GM19395 (cell line): ENCODE measurements around the gene PLEKHA4.
"Not testable (repeated sequence)": the region's sequence is repeated elsewhere in the genome, so short reads cannot be mapped to it uniquely, and the experiment has no call there.

Experiments
- ATAC-seq: cut with Tn5 transposase; IDR thresholded peaks from one replicate; pipeline ENCODE4 v1.9.1; 2021; ENCODE audit warnings: mild to moderate bottlenecking, moderate library complexity; ENCODE audit not compliant: unreplicated experiment

PLEKHA4 gene

DNA sequence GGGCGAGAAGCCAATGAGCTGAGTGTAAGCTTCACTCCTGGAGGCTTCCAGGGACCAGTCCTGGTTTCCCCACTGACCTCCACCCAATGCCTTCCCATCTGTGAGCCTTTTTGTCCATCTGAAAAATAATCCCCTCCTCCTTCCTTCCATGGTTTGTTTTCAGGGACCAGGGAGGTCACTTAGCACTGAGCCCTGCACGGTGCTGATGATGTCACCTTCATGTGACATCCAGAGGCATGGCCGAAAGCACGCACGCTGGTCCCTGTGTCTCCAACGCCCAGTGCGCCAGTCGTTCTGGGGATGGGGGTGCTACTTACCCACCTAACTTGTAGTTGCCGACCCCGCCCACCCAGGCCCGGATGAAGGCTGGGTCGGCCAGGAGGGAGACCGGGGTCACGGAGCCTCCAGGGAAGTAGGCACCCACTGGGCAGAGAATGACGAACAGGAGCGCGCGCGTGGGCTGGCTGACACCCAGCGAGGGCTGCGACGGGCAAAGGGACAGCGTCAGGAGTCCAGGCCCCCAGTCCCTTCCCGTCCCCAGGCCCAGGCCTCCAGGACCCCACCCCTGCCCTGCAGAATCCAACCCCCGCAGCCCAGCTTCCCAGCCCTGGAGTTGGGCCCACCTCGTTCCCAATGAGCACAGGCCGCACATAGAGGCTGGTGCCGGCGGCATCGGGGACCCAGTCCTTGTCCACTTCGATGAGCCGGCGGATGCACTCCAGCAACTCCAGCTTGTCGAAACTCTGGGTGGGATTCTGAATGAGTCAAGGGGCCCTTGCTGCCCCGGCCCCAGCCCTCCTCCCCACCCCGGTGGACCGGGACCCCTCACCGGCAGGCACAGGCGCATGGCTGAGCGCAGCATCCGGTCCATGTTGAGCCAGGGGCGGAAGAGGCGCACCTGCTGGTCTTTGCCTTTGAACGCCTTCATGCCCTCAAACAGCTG is 68.8 kb downstream of the PLEKHA4 start:
- ATAC-seq = no peak

DNA sequence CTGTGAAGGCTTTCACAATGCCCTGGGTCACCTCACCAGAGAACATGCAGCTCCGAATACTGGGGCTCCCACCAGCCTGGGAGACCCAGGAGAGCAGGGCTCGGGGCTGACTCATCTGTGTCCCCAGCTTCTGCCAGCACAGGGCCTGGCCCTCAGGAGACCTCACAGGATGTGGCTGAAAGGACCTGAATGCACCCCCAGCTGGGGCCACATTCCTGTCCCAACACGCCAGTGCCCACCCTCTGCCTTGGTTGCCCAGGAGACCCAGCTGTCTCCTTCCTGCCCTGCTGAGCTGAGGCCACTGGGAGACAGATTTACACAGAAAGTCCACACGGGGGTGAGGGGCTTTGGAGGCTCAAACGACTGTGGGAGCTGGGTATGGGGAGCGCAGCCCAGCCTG is 69.5 kb downstream of the PLEKHA4 start:
- no peak for ATAC-seq

DNA sequence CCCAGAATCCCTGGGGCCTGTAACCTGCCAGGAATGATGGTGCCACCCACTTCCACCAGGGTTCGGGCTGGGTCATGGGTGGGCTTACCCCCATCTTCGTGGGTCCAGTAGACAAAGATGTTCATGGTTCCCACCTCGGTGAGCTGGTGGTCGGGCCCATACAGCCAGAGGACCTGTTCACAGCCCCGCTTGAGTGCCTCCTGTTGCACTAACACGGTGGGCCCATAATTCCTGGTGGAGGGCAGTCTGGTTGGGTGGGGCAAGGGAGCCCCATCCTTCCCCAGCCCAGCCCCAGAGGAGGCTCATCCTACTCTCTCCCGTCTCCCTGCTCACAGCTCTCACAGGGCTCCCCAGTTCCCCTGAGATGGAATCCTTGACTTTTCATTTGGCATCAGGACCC is 71.3 kb downstream of the PLEKHA4 start:
- ATAC-seq = no peak

DNA sequence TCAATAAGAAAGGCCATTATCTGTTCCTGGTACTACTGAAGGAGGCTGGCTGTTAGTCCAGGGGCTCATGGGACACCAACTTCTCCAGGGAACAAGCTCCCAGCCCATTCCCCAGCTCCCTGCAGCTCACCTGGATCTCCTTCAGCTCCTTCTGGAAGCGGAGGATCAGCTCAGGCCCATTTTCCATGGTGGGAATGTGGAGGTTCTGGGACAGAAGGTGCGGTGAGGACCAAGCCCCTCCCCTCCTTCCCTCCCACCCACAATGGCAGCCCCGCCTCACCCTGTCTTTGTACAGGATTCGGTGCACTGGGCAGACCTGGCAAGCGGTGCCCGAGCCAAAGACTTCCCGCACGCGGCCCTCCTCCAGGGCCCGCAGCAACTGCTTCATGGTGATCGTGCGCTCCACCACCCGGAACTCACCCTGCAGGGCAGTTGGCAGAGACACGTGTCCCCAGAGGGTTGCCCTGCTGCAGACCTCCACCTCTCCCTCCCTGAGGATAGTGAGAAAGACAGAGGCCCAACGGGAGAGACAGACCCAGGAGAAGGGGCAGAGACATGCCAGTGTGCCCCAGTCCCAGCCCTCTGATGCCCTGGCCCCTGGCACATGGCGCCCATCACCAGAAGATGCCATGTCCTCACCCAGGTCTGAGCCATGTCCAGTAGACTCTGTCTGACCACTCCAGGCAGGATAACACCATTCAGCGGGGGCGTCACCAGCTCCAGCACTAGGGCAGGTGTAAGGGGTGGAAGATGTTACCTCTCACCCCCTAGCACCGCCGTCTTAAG is 71.9 kb downstream of the PLEKHA4 start:
- ATAC-seq = no peak

DNA sequence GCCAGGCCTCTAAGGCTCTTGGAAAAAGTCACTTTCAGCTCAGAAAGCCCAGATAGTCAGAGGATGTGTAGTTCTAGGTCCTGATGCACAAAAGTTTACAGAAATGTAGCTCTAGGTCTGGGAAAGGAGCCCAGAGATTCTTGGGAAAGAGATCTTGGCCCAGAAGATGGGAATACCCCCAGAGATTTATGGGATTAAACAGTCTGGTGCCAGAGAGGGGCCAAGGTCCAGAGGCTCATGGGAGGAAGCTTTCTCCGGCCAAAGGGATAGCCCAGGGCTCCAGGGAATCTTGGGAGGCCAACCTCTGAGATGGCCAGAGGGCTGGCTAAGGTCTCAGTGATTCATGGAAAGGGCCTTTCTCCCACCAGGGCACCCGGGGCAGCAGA is 72.7 kb downstream of the PLEKHA4 start:
- no peak for ATAC-seq

DNA sequence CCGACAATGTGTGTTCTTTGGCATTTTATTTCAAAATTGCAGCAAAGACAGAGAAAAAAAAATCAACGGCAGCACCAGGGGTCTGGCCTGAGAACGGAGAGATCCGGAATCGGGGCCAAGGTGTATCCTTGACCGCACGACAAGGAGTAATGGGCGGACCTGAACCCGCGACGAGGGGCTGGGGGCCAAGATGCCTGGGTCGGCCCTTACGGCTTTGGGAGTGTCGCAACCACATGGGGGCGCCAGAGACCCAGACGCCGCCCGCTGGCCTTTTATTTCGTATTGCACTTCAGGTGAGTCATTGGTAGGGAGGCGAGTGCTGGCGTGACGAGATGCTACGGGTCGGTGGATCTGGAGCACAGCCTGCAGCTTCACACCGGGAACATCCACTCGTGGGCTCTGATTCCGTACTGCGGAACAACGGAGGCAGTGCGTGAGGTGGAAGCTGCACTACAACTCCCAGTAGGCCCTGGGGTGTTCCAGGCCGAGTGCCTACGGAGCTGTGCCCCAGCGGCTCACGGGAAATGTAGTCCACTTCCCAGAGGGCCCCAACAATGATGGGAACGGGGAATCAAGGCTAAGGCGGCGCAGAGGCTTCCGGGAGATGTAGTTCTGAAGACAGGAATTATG is 73.2 kb downstream of the PLEKHA4 start:
- peak; percentile 75 for ATAC-seq

DNA sequence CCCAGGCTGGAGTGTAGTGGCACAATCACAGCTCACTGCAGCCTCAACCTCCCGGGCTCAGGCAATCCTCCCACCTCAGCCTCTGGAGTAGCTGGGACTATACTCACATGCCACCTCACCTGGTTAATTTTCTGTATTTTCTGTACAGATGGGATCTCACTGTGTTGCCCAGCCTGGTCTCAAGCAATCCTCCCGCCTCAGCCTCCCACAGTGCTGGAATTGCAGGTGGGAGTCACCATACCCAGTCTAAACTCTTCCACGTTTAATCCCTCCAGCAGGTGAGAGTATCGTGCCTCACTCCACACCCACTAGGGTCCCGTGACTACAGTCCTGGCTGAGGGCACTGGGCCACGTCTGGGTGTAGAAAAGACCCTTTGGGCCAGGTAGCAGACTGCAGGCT is 74.1 kb downstream of the PLEKHA4 start:
- ATAC-seq = no peak

DNA sequence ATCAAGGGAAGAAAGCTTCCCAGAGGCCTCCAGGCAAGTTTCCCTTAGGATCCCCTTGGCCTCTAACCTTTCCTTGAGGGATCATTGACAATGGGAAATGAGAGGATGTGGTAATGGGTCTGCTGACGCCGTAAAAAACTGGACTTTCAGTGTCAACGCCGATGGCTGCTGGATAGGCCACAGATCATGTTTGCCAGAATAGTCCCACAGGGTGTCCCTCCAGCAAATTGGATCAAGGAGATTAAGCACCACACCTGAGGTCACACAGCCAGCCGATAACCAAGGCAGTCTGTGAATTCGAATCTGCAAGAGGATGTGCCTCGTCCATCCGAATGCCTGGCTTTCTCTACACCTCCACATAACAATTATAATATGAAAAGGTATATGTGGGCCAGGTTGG is 75.1 kb downstream of the PLEKHA4 start:
- ATAC-seq = no peak

DNA sequence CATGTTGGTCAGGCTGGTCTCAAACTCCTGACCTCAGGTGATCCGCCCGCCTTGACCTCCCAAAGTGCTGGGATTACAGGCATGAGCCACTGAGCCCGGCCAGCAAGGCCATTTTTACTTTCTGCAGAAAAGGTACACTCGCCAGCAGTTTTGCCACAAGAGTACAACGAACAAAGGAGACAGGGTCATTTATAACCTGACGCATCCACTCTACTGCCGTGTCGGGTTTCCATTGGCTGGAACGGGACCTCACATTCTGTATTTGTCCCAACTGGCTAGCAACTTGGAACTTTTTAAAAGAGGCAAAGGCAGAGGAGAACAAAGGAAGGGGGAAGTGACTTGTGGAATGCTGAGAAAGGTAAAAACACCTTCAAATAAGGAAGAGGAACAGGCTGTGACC is 81.1 kb downstream of the PLEKHA4 start:
- not testable (repeated sequence) for ATAC-seq
